GM12864 (cell line): Measurements from ENCODE around the gene CIAO2B.
A peak's percentile ranks its signal among the peaks of the same experiment; 100 is the strongest.
"Not testable (repeated sequence)": the region's sequence is repeated elsewhere in the genome, so short reads cannot be mapped to it uniquely, and the experiment has no call there.

ENCODE experiments used
- DNase-seq: peaks from one replicate; pipeline ENCODE4 v3.0.0-alpha.2; 2011; ENCODE audit warnings: low read depth
- H3K4me3 ChIP-seq: 2 replicates; pipeline ENCODE4 v1.5.1; 2011; ENCODE audit warnings: mild to moderate bottlenecking, low read depth, low read length, control low read depth
- TF ChIP-seq, protein P1 (sequence below): IDR thresholded peaks from 2 replicates; pipeline ENCODE4 v1.5.1; 2011; ENCODE audit warnings: low read depth, mild to moderate bottlenecking, moderate library complexity, low read length, control low read depth, inconsistent platforms; ENCODE audit errors: missing control alignments

CIAO2B gene

DNA sequence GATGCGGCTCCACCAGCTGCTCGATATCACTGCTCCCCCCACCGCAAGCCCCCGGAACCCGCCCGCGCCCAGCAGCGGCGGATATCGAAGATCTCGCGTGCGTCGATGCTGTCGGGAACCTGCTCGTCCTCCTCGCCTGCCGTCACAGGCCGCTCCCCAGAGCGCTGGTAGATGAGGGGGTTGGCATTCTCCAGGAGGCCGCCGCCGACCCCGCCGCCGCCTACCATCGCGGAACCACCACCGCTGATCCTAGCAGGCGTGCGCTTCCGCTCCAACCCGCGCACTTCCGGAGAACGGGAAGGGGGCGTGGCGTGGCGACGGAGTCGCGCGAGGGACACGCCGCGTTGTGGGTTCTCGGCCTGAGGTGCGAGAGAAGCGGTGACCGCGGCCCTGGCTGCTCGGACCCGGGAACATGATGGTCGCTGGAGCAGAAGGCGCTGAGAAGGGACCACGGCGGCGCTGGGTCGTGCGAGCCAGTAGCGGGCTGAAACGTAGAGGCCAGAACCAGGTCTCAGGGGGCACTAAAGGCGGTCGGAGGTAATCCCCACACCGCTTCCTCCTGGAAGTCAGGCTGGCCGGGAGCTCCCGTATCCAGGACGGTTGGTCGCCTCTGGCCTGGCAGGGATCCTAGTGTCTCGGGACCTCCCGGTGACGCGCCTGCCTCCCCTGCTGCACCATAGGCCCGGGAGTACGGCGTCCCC, at the start of gene CIAO2B:
TSS of gene CIAO2B (minus strand) at position 265 of the 701 bp plus-strand sequence. CDS start at position 227, 38 bp downstream.
- peak within 1 kb of the TSS; percentile 97 for H3K4me3 ChIP-seq
- peak; percentile 57 for DNase-seq
- TF ChIP-seq, protein P1, sequence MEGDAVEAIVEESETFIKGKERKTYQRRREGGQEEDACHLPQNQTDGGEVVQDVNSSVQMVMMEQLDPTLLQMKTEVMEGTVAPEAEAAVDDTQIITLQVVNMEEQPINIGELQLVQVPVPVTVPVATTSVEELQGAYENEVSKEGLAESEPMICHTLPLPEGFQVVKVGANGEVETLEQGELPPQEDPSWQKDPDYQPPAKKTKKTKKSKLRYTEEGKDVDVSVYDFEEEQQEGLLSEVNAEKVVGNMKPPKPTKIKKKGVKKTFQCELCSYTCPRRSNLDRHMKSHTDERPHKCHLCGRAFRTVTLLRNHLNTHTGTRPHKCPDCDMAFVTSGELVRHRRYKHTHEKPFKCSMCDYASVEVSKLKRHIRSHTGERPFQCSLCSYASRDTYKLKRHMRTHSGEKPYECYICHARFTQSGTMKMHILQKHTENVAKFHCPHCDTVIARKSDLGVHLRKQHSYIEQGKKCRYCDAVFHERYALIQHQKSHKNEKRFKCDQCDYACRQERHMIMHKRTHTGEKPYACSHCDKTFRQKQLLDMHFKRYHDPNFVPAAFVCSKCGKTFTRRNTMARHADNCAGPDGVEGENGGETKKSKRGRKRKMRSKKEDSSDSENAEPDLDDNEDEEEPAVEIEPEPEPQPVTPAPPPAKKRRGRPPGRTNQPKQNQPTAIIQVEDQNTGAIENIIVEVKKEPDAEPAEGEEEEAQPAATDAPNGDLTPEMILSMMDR: no peak

DNA sequence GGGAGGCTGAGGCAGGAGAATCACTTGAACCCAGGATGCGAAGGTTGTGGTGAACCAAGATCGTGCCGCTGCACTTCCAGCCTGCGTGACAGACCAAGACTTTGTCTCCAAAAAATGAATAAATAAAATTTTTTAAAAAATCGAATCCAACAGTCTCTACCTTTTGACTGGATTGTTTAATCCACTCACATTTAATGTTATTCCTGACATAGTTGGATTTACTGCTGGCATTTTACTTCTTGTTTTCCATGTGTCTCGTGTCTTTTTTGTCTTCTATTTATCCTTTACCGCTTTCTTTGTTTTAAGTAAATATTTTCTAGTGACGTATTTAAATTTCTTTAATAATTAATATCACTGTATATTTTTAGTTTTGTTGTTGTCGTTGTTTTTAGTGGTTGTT, 48.8 kb upstream of the CIAO2B start:
- TF ChIP-seq, protein P1: no peak
- no peak for DNase-seq
- no peak overlapping the region for H3K4me3 ChIP-seq

DNA sequence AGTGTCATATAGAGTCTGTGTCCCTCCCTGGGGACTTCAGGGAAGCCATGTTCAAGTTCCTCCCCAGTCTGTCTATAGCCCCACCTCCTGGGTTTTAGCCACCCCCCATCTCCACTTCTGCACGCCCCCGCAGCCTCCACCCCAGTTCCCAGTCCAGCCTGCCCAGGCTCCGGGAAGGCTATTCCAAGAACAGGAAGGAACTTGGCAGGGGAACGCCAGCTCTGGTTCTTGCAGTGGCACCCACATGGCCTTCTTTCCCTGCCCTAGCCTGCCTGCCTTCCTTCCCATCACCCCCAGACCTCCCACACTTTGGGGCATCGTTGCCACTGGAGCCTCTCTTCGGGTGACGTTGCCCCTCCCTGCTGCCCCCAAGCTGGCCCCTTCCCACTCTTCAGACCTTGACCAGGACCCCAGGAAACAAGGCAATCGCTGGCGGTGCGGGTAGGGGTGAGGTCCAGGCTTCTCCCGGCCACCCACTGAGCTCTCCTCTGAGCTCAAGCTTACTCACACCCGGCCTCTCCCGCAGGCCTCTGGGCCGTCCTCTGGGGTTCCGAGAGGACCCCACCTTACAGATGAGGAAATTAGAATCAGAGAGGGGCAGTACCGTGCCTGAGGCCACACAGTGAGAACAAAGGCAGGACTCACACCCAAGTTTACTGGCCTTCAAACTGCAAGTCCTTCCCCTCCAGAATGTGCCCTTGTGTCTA, 45.0 kb upstream of the CIAO2B start:
- TF ChIP-seq, protein P1: no peak
- DNase-seq: no peak
- no peak overlapping the region for H3K4me3 ChIP-seq

DNA sequence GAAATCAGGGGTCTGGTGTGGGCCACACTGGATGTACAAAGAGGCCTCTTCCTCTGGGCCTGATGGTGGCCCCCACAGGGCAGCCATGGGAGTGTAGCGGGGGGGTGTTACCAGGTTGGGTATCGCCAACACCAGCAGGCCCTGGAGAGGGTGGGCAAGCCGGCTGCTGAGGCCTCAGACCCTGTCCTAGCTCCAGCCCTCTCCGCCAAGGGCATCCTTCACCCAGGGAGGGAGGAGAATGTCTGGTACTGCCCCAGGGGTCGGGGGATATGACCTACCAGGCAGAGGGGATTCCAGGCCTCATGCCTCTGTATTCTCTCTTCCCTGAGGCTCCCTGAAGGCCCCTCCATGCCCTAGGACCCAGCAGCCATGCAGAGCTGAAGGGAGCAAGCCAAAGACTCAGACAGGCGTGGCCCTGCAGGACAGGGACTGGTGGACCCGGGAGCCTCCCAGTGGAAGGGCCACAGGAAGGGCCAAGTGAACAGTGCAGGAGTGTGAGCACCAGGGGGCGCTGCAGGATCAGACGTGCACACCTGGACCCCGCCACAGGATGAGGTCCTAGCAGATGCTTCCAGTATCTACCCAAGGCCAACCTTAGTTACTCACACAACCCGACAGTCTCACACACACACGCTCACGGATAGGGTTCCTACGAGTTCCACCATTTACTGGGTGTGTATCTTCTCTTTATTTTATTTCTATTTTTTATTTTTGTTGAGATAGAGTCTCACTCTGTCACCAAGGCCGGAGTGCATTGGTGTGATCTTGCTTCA, 43.3 kb upstream of the CIAO2B start:
- DNase-seq: no peak
- TF ChIP-seq, protein P1: peak; percentile 98
- no peak overlapping the region for H3K4me3 ChIP-seq

DNA sequence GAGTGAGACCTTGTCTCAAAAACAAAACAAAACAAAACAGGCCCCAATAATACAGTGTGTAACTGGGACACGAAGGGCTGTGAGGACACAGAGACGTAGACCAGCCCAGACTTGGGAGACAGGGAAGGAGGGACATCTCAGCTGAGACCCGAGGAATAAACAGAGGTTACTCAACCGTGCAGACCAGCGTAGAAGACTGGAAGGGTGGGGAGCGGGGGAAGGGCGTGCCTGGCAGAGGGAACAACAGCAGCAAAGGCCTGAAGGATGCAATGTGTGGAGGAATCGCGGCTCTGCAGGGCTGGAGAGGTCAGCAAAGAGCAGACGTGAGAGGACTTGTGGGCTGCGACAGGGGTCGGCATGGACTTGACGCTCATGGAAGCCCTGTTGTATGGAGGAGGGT, 42.5 kb upstream of the CIAO2B start:
- DNase-seq: no peak
- no peak overlapping the region for H3K4me3 ChIP-seq
- TF ChIP-seq, protein P1: no peak

DNA sequence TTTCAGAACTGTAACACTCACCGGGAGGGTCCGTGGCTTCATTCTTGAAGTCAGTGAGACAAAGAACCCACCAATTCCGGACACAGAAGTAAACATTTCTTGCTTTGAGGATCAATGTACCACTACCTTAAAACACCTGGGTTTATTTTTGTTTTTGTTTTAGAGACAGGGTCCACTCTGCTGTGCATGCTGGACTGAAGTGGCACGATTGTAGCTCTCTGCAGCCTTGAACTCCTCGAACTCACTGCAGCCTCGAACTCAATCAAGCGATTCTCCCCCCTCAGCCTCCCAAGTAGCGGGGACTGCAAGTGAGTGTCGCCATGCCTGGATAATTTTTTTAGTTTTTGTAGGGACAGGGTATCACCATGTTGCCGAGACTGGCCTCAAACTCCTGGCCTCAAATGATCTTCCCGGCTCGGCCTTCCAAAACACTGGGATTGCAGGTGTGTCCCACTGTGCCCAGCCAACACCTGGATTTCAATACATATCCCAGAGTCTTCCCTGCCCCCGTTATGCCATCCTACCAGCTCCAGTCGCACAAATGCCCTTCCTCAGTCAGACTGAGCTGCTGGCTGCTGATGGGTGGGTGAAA, 41.2 kb upstream of the CIAO2B start:
- TF ChIP-seq, protein P1: no peak
- no peak overlapping the region for H3K4me3 ChIP-seq
- DNase-seq: no peak

DNA sequence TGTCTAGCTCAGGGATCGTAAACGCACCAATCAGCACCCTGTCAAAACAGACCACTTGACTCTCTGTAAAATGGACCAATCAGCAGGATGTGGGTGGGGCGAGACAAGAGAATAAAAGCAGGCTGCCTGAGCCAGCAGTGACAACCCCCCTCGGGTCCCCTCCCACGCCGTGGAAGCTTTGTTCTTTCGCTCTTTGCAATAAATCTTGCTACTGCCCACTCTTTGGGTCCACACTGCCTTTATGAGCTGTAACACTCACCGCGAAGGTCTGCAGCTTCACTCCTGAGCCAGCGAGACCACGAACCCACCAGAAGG, 40.7 kb upstream of the CIAO2B start:
- H3K4me3 ChIP-seq, DNase-seq: not testable (repeated sequence)

DNA sequence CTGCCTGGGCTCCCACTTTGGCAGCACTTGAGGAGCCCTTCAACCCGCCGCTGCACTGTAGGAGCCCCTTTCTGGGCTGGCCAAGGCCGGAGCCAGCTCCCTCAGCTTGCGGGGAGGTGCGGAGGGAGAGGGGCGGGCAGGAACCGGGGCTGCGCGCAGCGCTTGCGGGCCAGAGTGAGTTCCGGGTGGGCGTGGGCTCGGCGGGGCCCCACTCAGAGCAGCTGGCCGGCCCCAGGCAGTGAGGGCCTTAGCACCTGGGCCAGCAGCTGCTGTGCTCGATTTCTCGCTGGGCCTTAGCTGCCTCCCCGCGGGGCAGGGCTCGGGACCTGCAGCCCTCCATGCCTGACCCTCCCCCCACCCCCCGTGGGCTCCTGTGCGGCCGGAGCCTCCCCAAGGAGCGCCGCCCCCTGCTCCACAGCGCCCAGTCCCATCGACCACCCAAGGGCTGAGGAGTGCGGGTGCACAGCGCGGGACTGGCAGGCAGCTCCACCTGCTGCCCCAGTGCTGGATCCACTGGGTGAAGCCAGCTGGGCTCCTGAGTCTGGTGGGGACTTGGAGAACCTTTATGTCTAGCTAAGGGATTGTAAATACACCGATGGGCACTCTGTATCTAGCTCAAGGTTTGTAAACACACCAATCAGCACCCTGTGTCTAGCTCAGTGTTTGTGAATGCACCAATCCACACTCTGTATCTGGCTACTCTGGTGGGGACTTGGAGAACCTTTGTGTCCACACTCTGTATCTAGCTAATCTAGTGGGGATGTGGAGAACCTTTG, 40.1 kb upstream of the CIAO2B start:
- DNase-seq, H3K4me3 ChIP-seq: not testable (repeated sequence)
